SK-N-SH (cell line): ENCODE measurements around the gene THEMIS. TPM values are rescaled to one million over a fixed set of nuclear protein-coding genes. Genes with fewer than 3 reads are reported as not detected.

Experiments
- CTCF ChIA-PET: fragments of 300-600, 350-600 bp; formaldehyde crosslinking; extraction: SDS; loops from one replicate; lab custom pipeline; 2021; lab: Yijun Ruan, JAX
- POLR2A ChIA-PET: fragments of 350-600 bp; sonication (Branson Sonifier 250); formaldehyde crosslinking; extraction: SDS; loops from one replicate; lab custom pipeline; 2020; ENCODE audit warnings: antibody characterized with exemption, inconsistent platforms; lab: Yijun Ruan, JAX
- DNase-seq: peaks from one replicate; pipeline ENCODE4 v3.0.0; 2012
- H2AFZ ChIP-seq: fragments of 200-600 bp; sonication (generic); 2 replicates; pipeline ENCODE4 v1.8.1; 2016; ENCODE audit warnings: antibody characterized with exemption, mild to moderate bottlenecking, low read depth
- H3F3A ChIP-seq: fragments of 200-600 bp; sonication (generic); replicated peaks from 2 replicates; pipeline ENCODE3; 2016; ENCODE audit warnings: antibody characterized with exemption, mild to moderate bottlenecking; ENCODE audit not compliant: insufficient read depth
- H3K27ac ChIP-seq, 2 experiments: fragments of 200-500 bp in 1 of 2; fragments of 200-600 bp in 1 of 2; sonication (Bioruptor generic) in 1 of 2; sonication (generic), shearing (Covaris generic) in 1 of 2; 2 replicates each; pipeline versions ENCODE4 v1.5.1 to v1.6.1; 2014 to 2016; ENCODE audit warnings: low read depth in 2 of 2, inconsistent platforms in 1 of 2, low read length in 1 of 2, mild to moderate bottlenecking in 1 of 2, mixed read lengths in 1 of 2
- H3K27me3 ChIP-seq: fragments of 200-600 bp; sonication (generic), shearing (Covaris generic); 2 replicates; pipeline ENCODE4 v1.6.1; 2016; ENCODE audit warnings: mixed run types; ENCODE audit not compliant: insufficient read depth
- H3K36me3 ChIP-seq, 2 experiments: fragments of 200-500 bp in 1 of 2; fragments of 200-600 bp in 1 of 2; sonication (Bioruptor generic) in 1 of 2; sonication (generic) in 1 of 2; replicated peaks in 1 of 2; 2 replicates each; pipeline versions ENCODE3 to v1.5.1; 2014 to 2016; ENCODE audit warnings: low read length in 1 of 2, mild to moderate bottlenecking in 1 of 2; ENCODE audit not compliant: insufficient read depth in 2 of 2, control insufficient read depth in 1 of 2
- H3K4me1 ChIP-seq, 2 experiments: fragments of 200-500 bp in 1 of 2; fragments of 200-600 bp in 1 of 2; sonication (Bioruptor generic) in 1 of 2; sonication (generic), shearing (Covaris generic) in 1 of 2; 2 replicates each; pipeline versions ENCODE4 v1.5.1 to v1.6.1; 2014 to 2016; ENCODE audit warnings: low read depth in 1 of 2, low read length in 1 of 2, mixed run types in 1 of 2; ENCODE audit not compliant: insufficient read depth in 2 of 2, control insufficient read depth in 1 of 2
- H3K4me2 ChIP-seq: fragments of 200-600 bp; sonication (generic), shearing (Covaris generic); 2 replicates; pipeline ENCODE4 v1.6.1; 2017; ENCODE audit warnings: mixed run types
- H3K4me3 ChIP-seq, 2 experiments: fragments of 200-500 bp in 1 of 2; fragments of 200-600 bp in 1 of 2; sonication (Bioruptor generic) in 1 of 2; sonication (generic), shearing (Covaris generic) in 1 of 2; 2 replicates each; pipeline versions ENCODE4 v1.5.1 to v1.8.1; 2014 to 2016; ENCODE audit warnings: low read depth in 2 of 2, inconsistent platforms in 1 of 2, low read length in 1 of 2, mild to moderate bottlenecking in 1 of 2, mixed read lengths in 1 of 2, moderate library complexity in 1 of 2
- H3K79me2 ChIP-seq: fragments of 200-600 bp; sonication (generic); 2 replicates; pipeline ENCODE4 v1.8.1; 2017; ENCODE audit warnings: mild to moderate bottlenecking; ENCODE audit not compliant: insufficient read depth
- H3K9ac ChIP-seq: fragments of 200-600 bp; sonication (generic); 2 replicates; pipeline ENCODE4 v1.6.1; 2017; ENCODE audit warnings: mixed run types
- H3K9me2 ChIP-seq: fragments of 200-600 bp; sonication (generic); 2 replicates; pipeline ENCODE4 v1.6.1; 2017; ENCODE audit warnings: mixed run types
- H3K9me3 ChIP-seq: fragments of 200-600 bp; sonication (generic); 2 replicates; pipeline ENCODE4 v1.6.1; 2017; ENCODE audit warnings: mixed run types, mild to moderate bottlenecking, moderate library complexity
- H4K20me1 ChIP-seq: fragments of 200-600 bp; sonication (generic); 2 replicates; pipeline ENCODE4 v1.6.1; 2017; ENCODE audit warnings: mild to moderate bottlenecking, mixed run types; ENCODE audit not compliant: insufficient read depth
- EP300 ChIP-seq, 2 experiments: IDR thresholded peaks; 2 replicates each; pipeline versions ENCODE4 v1.4.0 to v1.6.1; 2012; ENCODE audit warnings: borderline replicate concordance in 1 of 2, low read depth in 1 of 2, low read length in 1 of 2
- EZH2phosphoT487 ChIP-seq: fragments of 200-600 bp; sonication (generic); IDR thresholded peaks from 2 replicates; pipeline ENCODE4 v1.6.1; 2017; ENCODE audit warnings: low read depth, mixed run types, mild to moderate bottlenecking, antibody characterized with exemption, moderate library complexity, borderline replicate concordance
- FOSL2 ChIP-seq: IDR thresholded peaks from 2 replicates; pipeline ENCODE4 v1.4.0; 2012; ENCODE audit warnings: low read depth, mild to moderate bottlenecking, moderate library complexity, borderline replicate concordance
- FOXM1 ChIP-seq: IDR thresholded peaks from 2 replicates; pipeline ENCODE4 v1.4.0; 2012; ENCODE audit warnings: low read depth, mild to moderate bottlenecking
- GATA2 ChIP-seq: sonication (generic); formaldehyde crosslinking; IDR thresholded peaks from 2 replicates; pipeline ENCODE4 v1.5.0; 2020; ENCODE audit warnings: mild to moderate bottlenecking, missing genetic modification reagents
- MEF2A ChIP-seq: IDR thresholded peaks from 2 replicates; pipeline ENCODE4 v1.4.0; 2012; ENCODE audit warnings: low read depth, borderline replicate concordance
- NFIC ChIP-seq: IDR thresholded peaks from 2 replicates; pipeline ENCODE4 v1.4.0; 2012; ENCODE audit warnings: borderline replicate concordance
- NRF1 ChIP-seq: IDR thresholded peaks from 2 replicates; pipeline ENCODE4 v1.6.1; 2012; ENCODE audit warnings: low read depth, mild to moderate bottlenecking, low read length
- POLR2AphosphoS5 ChIP-seq: IDR thresholded peaks from 2 replicates; pipeline ENCODE4 v1.6.1; 2012; ENCODE audit warnings: low read depth, low read length
- RFX5 ChIP-seq: IDR thresholded peaks from 2 replicates; pipeline ENCODE4 v1.6.1; 2012; ENCODE audit warnings: mild to moderate bottlenecking, improper control_type of control experiment, low read length
- RXRA ChIP-seq: IDR thresholded peaks from 2 replicates; pipeline ENCODE4 v1.4.0; 2012; ENCODE audit warnings: low read depth, mild to moderate bottlenecking, borderline replicate concordance
- SIN3A ChIP-seq: IDR thresholded peaks from 2 replicates; pipeline ENCODE4 v1.6.1; 2012; ENCODE audit warnings: low read depth, mild to moderate bottlenecking, low read length, moderate library complexity, borderline replicate concordance
- TCF12 ChIP-seq: IDR thresholded peaks from 2 replicates; pipeline ENCODE4 v1.4.0; 2012
- TEAD4 ChIP-seq: IDR thresholded peaks from 2 replicates; pipeline ENCODE4 v1.4.0; 2012; ENCODE audit warnings: mild to moderate bottlenecking, borderline replicate concordance; ENCODE audit not compliant: insufficient read depth
- WGBS: methylation state at CpG from one replicate; pipeline ENCODE4 v1.1.6; 2017; ENCODE audit warnings: low lambda C conversion rate; 5-methylcytosine and 5-hydroxymethylcytosine counted together
- polyA plus RNA-seq, 3 experiments: library from polyadenylated mRNA; depleted of rRNA; stranded (reverse); fragments of >200 nt; gene quantifications; 2 replicates each; pipeline ENCODE4 v1.2.3, GENCODE V29; 2012
- TF ChIP-seq, protein P1 (sequence below): IDR thresholded peaks from 2 replicates; pipeline ENCODE4; 2012
- TF ChIP-seq, protein P2 (sequence below): IDR thresholded peaks from 2 replicates; pipeline ENCODE4 v1.6.1; 2012; ENCODE audit warnings: mild to moderate bottlenecking, low read depth, low read length, moderate library complexity
- TF ChIP-seq, protein P3 (sequence below): fragments of 200-600 bp; sonication (generic); IDR thresholded peaks from 2 replicates; pipeline ENCODE4 v1.6.1; 2017; ENCODE audit warnings: antibody characterized with exemption, mild to moderate bottlenecking, moderate library complexity
- TF ChIP-seq, protein P4 (sequence below): IDR thresholded peaks from 2 replicates; pipeline ENCODE4 v1.4.0; 2012; ENCODE audit warnings: low read depth, borderline replicate concordance

THEMIS gene
- polyA plus RNA-seq, 1 of the 3 experiments (the other 2 are of a cell fraction), result not detected

DNA sequence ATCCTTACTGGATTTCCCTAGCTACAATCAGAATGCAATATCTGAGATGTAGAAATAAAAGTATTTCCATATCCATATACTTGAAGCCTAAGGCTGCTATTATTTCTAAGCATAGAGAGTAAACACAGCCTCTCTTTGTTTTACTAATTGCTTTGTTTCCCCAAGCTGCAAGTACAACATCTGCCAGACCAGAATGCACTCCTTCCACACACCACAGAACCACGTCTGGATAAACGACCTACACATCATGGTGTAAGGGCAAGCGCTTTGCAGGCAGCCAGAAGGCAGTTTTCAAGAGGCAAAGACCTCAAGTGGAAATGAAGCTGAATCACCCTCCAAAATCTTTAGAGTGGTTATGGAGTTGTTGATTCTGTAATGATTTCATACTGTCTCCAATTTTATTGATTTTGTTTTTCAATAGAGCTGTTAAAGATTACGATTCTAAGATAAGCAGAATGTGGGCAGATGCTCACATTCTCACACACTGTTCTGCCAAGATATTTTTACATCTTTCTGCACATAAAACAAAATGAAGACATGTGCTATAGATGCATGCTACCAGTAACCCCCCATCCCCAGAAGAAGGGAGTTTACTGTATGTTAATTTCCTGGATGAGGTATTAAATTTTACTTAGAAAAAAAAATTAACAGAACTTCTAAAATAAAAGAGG is 88.8 kb downstream of the THEMIS start (continued):
- TF ChIP-seq, protein P1, sequence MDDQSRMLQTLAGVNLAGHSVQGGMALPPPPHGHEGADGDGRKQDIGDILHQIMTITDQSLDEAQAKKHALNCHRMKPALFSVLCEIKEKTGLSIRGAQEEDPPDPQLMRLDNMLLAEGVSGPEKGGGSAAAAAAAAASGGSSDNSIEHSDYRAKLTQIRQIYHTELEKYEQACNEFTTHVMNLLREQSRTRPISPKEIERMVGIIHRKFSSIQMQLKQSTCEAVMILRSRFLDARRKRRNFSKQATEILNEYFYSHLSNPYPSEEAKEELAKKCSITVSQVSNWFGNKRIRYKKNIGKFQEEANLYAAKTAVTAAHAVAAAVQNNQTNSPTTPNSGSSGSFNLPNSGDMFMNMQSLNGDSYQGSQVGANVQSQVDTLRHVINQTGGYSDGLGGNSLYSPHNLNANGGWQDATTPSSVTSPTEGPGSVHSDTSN, result no peak
- TF ChIP-seq TEAD4, result no peak
- no peak for TF ChIP-seq FOSL2
- TF ChIP-seq, protein P2, sequence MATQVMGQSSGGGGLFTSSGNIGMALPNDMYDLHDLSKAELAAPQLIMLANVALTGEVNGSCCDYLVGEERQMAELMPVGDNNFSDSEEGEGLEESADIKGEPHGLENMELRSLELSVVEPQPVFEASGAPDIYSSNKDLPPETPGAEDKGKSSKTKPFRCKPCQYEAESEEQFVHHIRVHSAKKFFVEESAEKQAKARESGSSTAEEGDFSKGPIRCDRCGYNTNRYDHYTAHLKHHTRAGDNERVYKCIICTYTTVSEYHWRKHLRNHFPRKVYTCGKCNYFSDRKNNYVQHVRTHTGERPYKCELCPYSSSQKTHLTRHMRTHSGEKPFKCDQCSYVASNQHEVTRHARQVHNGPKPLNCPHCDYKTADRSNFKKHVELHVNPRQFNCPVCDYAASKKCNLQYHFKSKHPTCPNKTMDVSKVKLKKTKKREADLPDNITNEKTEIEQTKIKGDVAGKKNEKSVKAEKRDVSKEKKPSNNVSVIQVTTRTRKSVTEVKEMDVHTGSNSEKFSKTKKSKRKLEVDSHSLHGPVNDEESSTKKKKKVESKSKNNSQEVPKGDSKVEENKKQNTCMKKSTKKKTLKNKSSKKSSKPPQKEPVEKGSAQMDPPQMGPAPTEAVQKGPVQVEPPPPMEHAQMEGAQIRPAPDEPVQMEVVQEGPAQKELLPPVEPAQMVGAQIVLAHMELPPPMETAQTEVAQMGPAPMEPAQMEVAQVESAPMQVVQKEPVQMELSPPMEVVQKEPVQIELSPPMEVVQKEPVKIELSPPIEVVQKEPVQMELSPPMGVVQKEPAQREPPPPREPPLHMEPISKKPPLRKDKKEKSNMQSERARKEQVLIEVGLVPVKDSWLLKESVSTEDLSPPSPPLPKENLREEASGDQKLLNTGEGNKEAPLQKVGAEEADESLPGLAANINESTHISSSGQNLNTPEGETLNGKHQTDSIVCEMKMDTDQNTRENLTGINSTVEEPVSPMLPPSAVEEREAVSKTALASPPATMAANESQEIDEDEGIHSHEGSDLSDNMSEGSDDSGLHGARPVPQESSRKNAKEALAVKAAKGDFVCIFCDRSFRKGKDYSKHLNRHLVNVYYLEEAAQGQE, result no peak
- no peak for TF ChIP-seq GATA2 (CRISPR knock-in tag)
- TF ChIP-seq SIN3A, result no peak
- TF ChIP-seq NRF1, result no peak

DNA sequence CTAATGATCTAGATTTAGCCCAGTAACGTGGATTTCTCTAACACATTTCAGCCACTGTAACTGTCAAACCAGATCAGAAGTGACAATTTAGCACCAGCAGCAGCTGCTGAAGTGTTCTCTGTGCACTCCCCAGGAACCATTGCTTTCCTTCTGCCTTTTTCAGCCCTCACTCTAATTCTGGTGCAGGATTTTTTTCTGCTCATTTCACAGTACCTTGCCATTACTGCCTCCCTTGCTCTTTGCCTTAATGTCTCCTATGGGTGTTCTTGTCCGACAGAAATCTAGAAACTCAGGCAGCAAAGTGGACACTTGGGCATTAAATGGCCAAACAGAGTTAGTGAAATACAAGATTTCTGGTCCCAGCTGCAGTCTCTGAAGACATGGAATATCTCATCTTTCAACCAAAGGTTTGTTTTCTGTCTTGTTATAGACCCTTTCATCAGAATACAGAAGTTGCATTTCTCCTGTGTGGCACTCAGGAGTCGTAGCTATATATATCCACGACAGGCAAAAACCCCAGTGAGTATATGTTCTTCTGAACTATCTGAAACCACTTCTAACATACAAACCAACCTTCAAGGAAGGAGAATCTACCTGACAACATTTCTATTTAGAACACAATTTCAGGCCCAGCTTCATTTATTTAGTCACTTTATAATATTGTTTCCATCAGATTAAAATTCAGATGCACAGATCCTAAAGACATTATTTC is 92.9 kb downstream of the THEMIS start:
- Histone ChIP-seq H3K27me3 (no peaks in the 10 kb centered on the region), H3K9me2 (no peaks in the 10 kb centered on the region; the same call in 1 of the 2 replicates), H3K27ac (no peak overlapping the region), H3F3A (no peaks in the 10 kb centered on the region), H3K36me3 (no peaks in the 10 kb centered on the region), H3K4me2 (no peak overlapping the region), H3K4me3 (no peak overlapping the region), H2AFZ (no peak overlapping the region)
- CTCF ChIA-PET, result no interaction called here
- POLR2A ChIA-PET, result no interaction called here
- no peak for DNase-seq
- TF ChIP-seq GATA2 (CRISPR knock-in tag) (no peak), RFX5 (no peak), TCF12 (no peak), RXRA (no peak), FOSL2 (no peak), SIN3A (no peak), POLR2AphosphoS5 (no peak), EP300 (IDR thresholded peaks at IDR 0.05; ENCODE audit: borderline replicate concordance in 1 of 2, low read depth in 1 of 2, low read length in 1 of 2) (no peak), NFIC (no peak), MEF2A (no peak), EZH2phosphoT487 (no peak), FOXM1 (no peak)
- TF ChIP-seq, protein P1, result no peak
- TF ChIP-seq, protein P3, sequence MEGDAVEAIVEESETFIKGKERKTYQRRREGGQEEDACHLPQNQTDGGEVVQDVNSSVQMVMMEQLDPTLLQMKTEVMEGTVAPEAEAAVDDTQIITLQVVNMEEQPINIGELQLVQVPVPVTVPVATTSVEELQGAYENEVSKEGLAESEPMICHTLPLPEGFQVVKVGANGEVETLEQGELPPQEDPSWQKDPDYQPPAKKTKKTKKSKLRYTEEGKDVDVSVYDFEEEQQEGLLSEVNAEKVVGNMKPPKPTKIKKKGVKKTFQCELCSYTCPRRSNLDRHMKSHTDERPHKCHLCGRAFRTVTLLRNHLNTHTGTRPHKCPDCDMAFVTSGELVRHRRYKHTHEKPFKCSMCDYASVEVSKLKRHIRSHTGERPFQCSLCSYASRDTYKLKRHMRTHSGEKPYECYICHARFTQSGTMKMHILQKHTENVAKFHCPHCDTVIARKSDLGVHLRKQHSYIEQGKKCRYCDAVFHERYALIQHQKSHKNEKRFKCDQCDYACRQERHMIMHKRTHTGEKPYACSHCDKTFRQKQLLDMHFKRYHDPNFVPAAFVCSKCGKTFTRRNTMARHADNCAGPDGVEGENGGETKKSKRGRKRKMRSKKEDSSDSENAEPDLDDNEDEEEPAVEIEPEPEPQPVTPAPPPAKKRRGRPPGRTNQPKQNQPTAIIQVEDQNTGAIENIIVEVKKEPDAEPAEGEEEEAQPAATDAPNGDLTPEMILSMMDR, result no peak
- TF ChIP-seq, protein P4, sequence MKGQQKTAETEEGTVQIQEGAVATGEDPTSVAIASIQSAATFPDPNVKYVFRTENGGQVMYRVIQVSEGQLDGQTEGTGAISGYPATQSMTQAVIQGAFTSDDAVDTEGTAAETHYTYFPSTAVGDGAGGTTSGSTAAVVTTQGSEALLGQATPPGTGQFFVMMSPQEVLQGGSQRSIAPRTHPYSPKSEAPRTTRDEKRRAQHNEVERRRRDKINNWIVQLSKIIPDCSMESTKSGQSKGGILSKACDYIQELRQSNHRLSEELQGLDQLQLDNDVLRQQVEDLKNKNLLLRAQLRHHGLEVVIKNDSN, result no peak
- TF ChIP-seq, all 33 proteins: peak for 0
- 19% methylated on average over 4 of the region's 4 CpGs for WGBS
- Histone ChIP-seq H4K20me1 (no peaks in the 10 kb centered on the region), H3K9me3 (no peaks in the 10 kb centered on the region), H3K4me1 (no peaks in the 10 kb centered on the region), H3K79me2 (no peaks in the 10 kb centered on the region), H3K9ac (no peak overlapping the region)
